SK-N-MC (cell line): Measurements from ENCODE around the gene PHF3.

ENCODE experiments used
- EZH2 ChIP-seq: fragments of 200-600 bp; sonication (generic); IDR thresholded peaks from one replicate; pipeline ENCODE4 v1.6.1; 2017; ENCODE audit warnings: antibody characterized with exemption
- FOXP2 ChIP-seq: optimal IDR thresholded peaks from 2 replicates; pipeline ENCODE3; 2011; ENCODE audit warnings: mild to moderate bottlenecking, moderate library complexity; ENCODE audit not compliant: insufficient read depth; ENCODE audit errors: extremely low read length, control extremely low read depth
- POLR2AphosphoS5 ChIP-seq: IDR thresholded peaks from 2 replicates; pipeline ENCODE4 v1.6.1; 2012; ENCODE audit warnings: mild to moderate bottlenecking, low read depth, low read length, borderline replicate concordance

- TF ChIP-seq POLR2AphosphoS5 (no peak), EZH2 (no peak), FOXP2 (no peak)
Measured at GRCh38 chr6:63672582-63673129, 37.1 kb downstream of the PHF3 start.
